Keratinocyte (primary cell): Measurements from ENCODE around the gene ZNF581. TPM values are rescaled to one million over a fixed set of nuclear protein-coding genes. Genes with fewer than 3 reads are reported as not detected.

Experiments used
- DNase-seq: peaks from one replicate; pipeline ENCODE4 v3.0.0-alpha.2; 2011; ENCODE audit warnings: low read depth, missing footprints, low spot score
- FAIRE-seq: peaks from 2 replicates; lab custom pipeline; 2011; peaks lifted over from hg19 to GRCh38; lab: Jason Lieb, UNC
- H2AFZ ChIP-seq: 2 replicates; pipeline ENCODE4 v1.6.0; 2012; ENCODE audit warnings: low read length, control low read depth, inconsistent platforms; ENCODE audit not compliant: control insufficient read depth
- H3K27ac ChIP-seq: 2 replicates; pipeline ENCODE4 v1.5.1; 2011; ENCODE audit warnings: low read length; ENCODE audit not compliant: control insufficient read depth, insufficient read depth
- H3K27me3 ChIP-seq: 3 replicates; pipeline ENCODE4 v1.6.0; 2011; ENCODE audit warnings: low read length; ENCODE audit not compliant: control insufficient read depth, insufficient read depth; ENCODE audit errors: extremely low read depth
- H3K36me3 ChIP-seq, 2 experiments: 2 replicates in 1 of 2; 3 replicates in 1 of 2; pipeline ENCODE4 v1.5.1; 2011; ENCODE audit warnings: low read length in 2 of 2, mild to moderate bottlenecking in 1 of 2; ENCODE audit not compliant: control insufficient read depth in 2 of 2, insufficient read depth in 2 of 2; ENCODE audit errors: extremely low read depth in 1 of 2
- H3K4me1 ChIP-seq: 3 replicates; pipeline ENCODE4 v1.5.1; 2011; ENCODE audit warnings: low read length; ENCODE audit not compliant: control insufficient read depth, insufficient read depth; ENCODE audit errors: extremely low read depth
- H3K4me2 ChIP-seq: 3 replicates; pipeline ENCODE4 v1.6.0; 2011; ENCODE audit warnings: low read depth, low read length; ENCODE audit not compliant: control insufficient read depth, insufficient read depth; ENCODE audit errors: extremely low read depth
- H3K4me3 ChIP-seq, 3 experiments: fragments of 200-600 bp in 1 of 3; sonication (generic) in 1 of 3; 2 replicates in 2 of 3; 3 replicates in 1 of 3; pipeline ENCODE4 v1.5.1; 2011 to 2016; ENCODE audit warnings: low read length in 3 of 3, mild to moderate bottlenecking in 3 of 3, control low read depth in 2 of 3, inconsistent platforms in 1 of 3, low read depth in 1 of 3, mixed read lengths in 1 of 3, mixed run types in 1 of 3, moderate library complexity in 1 of 3; ENCODE audit not compliant: control insufficient read depth in 2 of 3, insufficient read depth in 2 of 3; ENCODE audit errors: extremely low read depth in 1 of 3
- H3K79me2 ChIP-seq: 2 replicates; pipeline ENCODE4 v1.6.0; 2012; ENCODE audit warnings: low read length; ENCODE audit not compliant: control insufficient read depth, insufficient read depth
- H3K9ac ChIP-seq: 3 replicates; pipeline ENCODE4 v1.6.0; 2011; ENCODE audit warnings: low read length; ENCODE audit not compliant: control insufficient read depth, insufficient read depth; ENCODE audit errors: extremely low read depth
- H3K9me1 ChIP-seq: 3 replicates; pipeline ENCODE4 v1.6.0; 2011; ENCODE audit warnings: low read length; ENCODE audit not compliant: control insufficient read depth, insufficient read depth; ENCODE audit errors: extremely low read depth
- H3K9me3 ChIP-seq: 2 replicates; pipeline ENCODE4 v1.5.1; 2012; ENCODE audit warnings: low read depth, low read length; ENCODE audit not compliant: control insufficient read depth
- H4K20me1 ChIP-seq: 3 replicates; pipeline ENCODE4 v1.6.0; 2011; ENCODE audit warnings: low read length; ENCODE audit not compliant: control insufficient read depth, insufficient read depth; ENCODE audit errors: extremely low read depth
- EZH2 ChIP-seq: IDR thresholded peaks from one replicate; pipeline ENCODE4 v1.6.1; 2012; ENCODE audit warnings: inconsistent platforms, mild to moderate bottlenecking, low read length, moderate library complexity
- dilution Hi-C: fragments of 300-500 bp; cut with MboI; formaldehyde crosslinking; loops from one replicate; pipeline ENCODE4 v1.7.0; 2020; ENCODE audit warnings: low sequenced_read_pairs; ENCODE audit not compliant: extremely low pct_ligation_motif_present
- polyA plus RNA-seq, 5 experiments: library from polyadenylated mRNA; depleted of rRNA in 3 of 5; stranded (reverse) in 3 of 5; stranded (forward) in 1 of 5; unstranded in 1 of 5; fragments of >200 nt; gene quantifications; 1 replicate in 1 of 5; 2 replicates in 3 of 5; 3 replicates in 1 of 5; pipeline versions ENCODE4 v1.2.1 to v1.2.3, GENCODE V29; 2011 to 2012; ENCODE audit warnings: missing spikeins in 2 of 5, low read depth in 1 of 5, low replicate concordance in 1 of 5
- TF ChIP-seq, protein P1 (sequence below), 3 experiments: IDR thresholded peaks in 1 of 3; conservative IDR thresholded peaks in 1 of 3; optimal IDR thresholded peaks in 1 of 3; 2 replicates in 2 of 3; 3 replicates in 1 of 3; pipeline versions ENCODE3 to v1.5.1; 2011; ENCODE audit warnings: low read length in 3 of 3, mild to moderate bottlenecking in 3 of 3, moderate library complexity in 2 of 3, control low read depth in 1 of 3, inconsistent platforms in 1 of 3; ENCODE audit not compliant: insufficient read depth in 2 of 3; ENCODE audit errors: extremely low read depth in 1 of 3

The ZNF581 gene
- polyA plus RNA-seq, 1 donor (not counting 4 experiments of a cell fraction or from before 2014, with no cell fraction given), result 14.8 TPM

GRCh38 chr19:55679343-55680257 is 36.2 kb downstream of the ZNF581 start:
- peak overlapping the region; percentile 12 for H3K4me2 ChIP-seq
- peak overlapping the region; percentile 10 for H3K27ac ChIP-seq
- H3K4me3 ChIP-seq, result no peak overlapping the region
- H2AFZ ChIP-seq, result no peak overlapping the region
- DNase-seq (no peak), FAIRE-seq (no peak)
- no peaks in the 10 kb centered on the region for H3K27me3 ChIP-seq
- peaks cover 32 to 48% of the 10 kb centered on the region in 2 experiments for H3K36me3 ChIP-seq
- H3K79me2 ChIP-seq, result peaks cover 85% of the 10 kb centered on the region
- dilution Hi-C loops, result no loop called here
- no peaks in the 10 kb centered on the region for H3K9me1 ChIP-seq
- TF ChIP-seq, protein P1, sequence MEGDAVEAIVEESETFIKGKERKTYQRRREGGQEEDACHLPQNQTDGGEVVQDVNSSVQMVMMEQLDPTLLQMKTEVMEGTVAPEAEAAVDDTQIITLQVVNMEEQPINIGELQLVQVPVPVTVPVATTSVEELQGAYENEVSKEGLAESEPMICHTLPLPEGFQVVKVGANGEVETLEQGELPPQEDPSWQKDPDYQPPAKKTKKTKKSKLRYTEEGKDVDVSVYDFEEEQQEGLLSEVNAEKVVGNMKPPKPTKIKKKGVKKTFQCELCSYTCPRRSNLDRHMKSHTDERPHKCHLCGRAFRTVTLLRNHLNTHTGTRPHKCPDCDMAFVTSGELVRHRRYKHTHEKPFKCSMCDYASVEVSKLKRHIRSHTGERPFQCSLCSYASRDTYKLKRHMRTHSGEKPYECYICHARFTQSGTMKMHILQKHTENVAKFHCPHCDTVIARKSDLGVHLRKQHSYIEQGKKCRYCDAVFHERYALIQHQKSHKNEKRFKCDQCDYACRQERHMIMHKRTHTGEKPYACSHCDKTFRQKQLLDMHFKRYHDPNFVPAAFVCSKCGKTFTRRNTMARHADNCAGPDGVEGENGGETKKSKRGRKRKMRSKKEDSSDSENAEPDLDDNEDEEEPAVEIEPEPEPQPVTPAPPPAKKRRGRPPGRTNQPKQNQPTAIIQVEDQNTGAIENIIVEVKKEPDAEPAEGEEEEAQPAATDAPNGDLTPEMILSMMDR (optimal IDR thresholded peaks at IDR 0.05 in 1 of 3, IDR thresholded peaks at IDR 0.05 in 1 of 3, conservative IDR thresholded peaks at IDR 0.05 in 1 of 3; ENCODE audit: extremely low read depth in 1 of 3, insufficient read depth in 2 of 3, low read length in 3 of 3), result no peak
- TF ChIP-seq EZH2, result no peak
- H3K4me1 ChIP-seq, result peaks cover 31% of the 10 kb centered on the region
- H4K20me1 ChIP-seq, result peaks cover 10% of the 10 kb centered on the region
- H3K9me3 ChIP-seq, result no peaks in the 10 kb centered on the region
- no peak overlapping the region for H3K9ac ChIP-seq

- Histone ChIP-seq H3K79me2 (peaks cover 90% of the 10 kb centered on the region), H3K27me3 (no peaks in the 10 kb centered on the region), H2AFZ (no peak overlapping the region), H3K9me3 (no peaks in the 10 kb centered on the region), H3K4me1 (peaks cover 31% of the 10 kb centered on the region), H4K20me1 (peaks cover 10% of the 10 kb centered on the region), H3K27ac (no peak overlapping the region), H3K9ac (no peak overlapping the region), H3K4me3 (no peak overlapping the region), H3K36me3 (peaks cover 38 to 58% of the 10 kb centered on the region in 2 experiments), H3K4me2 (no peak overlapping the region), H3K9me1 (no peaks in the 10 kb centered on the region)
- TF ChIP-seq, protein P1 (optimal IDR thresholded peaks at IDR 0.05 in 1 of 3, IDR thresholded peaks at IDR 0.05 in 1 of 3, conservative IDR thresholded peaks at IDR 0.05 in 1 of 3; ENCODE audit: extremely low read depth in 1 of 3, insufficient read depth in 2 of 3, low read length in 3 of 3), result no peak
- TF ChIP-seq EZH2, result no peak
- no peak for DNase-seq
- no peak for FAIRE-seq
- dilution Hi-C loops, result no loop called here
These were observed 37.1 kb downstream of the ZNF581 start for GRCh38 chr19:55680339-55681130.
